SK-N-SH (cell line): ENCODE measurements around the gene TFAP2E.

ENCODE experiments used
- EP300 ChIP-seq, 2 experiments: IDR thresholded peaks; 2 replicates each; pipeline versions ENCODE4 v1.4.0 to v1.6.1; 2012; ENCODE audit warnings: borderline replicate concordance in 1 of 2, low read depth in 1 of 2, low read length in 1 of 2
- GABPA ChIP-seq: IDR thresholded peaks from 2 replicates; pipeline ENCODE4 v1.4.0; 2012; ENCODE audit warnings: low read depth, mild to moderate bottlenecking
- NFIC ChIP-seq: IDR thresholded peaks from 2 replicates; pipeline ENCODE4 v1.4.0; 2012; ENCODE audit warnings: borderline replicate concordance
- POLR2AphosphoS5 ChIP-seq: IDR thresholded peaks from 2 replicates; pipeline ENCODE4 v1.6.1; 2012; ENCODE audit warnings: low read depth, low read length
- RFX5 ChIP-seq: IDR thresholded peaks from 2 replicates; pipeline ENCODE4 v1.6.1; 2012; ENCODE audit warnings: mild to moderate bottlenecking, improper control_type of control experiment, low read length
- TF ChIP-seq, protein P1 (sequence below): fragments of 200-600 bp; sonication (generic); IDR thresholded peaks from 2 replicates; pipeline ENCODE4 v1.6.1; 2017; ENCODE audit warnings: antibody characterized with exemption, mild to moderate bottlenecking, moderate library complexity

DNA sequence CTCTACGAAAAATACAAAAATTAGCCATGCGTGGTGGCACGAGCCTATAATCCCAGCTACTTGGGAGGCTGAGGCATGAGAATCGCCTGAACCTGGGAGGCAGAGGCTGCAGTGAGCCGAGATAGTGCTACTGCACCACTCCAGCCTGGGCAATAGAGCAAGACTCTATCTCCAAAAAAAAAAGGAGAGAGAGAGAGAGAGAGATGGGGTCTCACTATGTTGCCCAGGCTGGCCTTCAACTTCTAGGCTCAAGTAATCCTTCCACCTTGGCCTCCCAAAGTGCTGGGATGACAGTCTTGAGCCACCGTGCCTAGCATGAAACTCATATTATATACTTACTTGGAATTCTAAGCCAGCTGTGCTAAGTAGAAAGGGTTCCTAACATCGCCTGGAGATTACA lies 38.5 kb downstream of the TFAP2E start:
- no peak for TF ChIP-seq EP300 (IDR thresholded peaks at IDR 0.05; ENCODE audit: borderline replicate concordance in 1 of 2, low read depth in 1 of 2, low read length in 1 of 2)
- TF ChIP-seq, protein P1, sequence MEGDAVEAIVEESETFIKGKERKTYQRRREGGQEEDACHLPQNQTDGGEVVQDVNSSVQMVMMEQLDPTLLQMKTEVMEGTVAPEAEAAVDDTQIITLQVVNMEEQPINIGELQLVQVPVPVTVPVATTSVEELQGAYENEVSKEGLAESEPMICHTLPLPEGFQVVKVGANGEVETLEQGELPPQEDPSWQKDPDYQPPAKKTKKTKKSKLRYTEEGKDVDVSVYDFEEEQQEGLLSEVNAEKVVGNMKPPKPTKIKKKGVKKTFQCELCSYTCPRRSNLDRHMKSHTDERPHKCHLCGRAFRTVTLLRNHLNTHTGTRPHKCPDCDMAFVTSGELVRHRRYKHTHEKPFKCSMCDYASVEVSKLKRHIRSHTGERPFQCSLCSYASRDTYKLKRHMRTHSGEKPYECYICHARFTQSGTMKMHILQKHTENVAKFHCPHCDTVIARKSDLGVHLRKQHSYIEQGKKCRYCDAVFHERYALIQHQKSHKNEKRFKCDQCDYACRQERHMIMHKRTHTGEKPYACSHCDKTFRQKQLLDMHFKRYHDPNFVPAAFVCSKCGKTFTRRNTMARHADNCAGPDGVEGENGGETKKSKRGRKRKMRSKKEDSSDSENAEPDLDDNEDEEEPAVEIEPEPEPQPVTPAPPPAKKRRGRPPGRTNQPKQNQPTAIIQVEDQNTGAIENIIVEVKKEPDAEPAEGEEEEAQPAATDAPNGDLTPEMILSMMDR, result no peak
- TF ChIP-seq RFX5, result no peak
- no peak for TF ChIP-seq GABPA
- TF ChIP-seq POLR2AphosphoS5, result no peak
- no peak for TF ChIP-seq NFIC
